ENCODE results near the gene KCNJ10. TPM values are rescaled to one million over a fixed set of nuclear protein-coding genes. Genes with fewer than 3 reads are reported as not detected.

Gene KCNJ10
- total and polyA plus RNA-seq, 4 experiments from 2014 or later, result 0.08 TPM; not detected in 3

DNA sequence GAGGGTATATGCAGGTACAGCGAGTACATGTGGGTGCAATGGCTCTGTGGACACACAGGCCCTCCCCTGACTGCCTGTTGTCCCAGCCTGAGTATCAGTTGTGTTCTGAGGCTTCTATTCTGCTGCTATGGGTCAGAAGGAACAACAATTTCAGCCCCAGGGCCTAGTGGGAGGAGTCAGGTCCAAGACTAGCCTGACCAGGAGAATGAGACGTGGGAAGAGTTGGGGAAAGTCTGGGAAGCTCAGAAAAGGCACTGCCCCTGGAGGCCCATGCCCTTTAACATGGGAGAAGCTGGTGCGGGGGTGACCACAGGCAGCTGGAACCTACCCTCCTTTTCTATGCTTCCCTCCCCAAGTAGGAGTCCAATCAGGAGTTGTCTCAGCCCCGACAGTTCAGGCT lies 20.8 kb upstream of the KCNJ10 start:
- ChIA-PET CTCF (ENCODE audit: partially characterized antibody) (interaction anchor here (1.2 kb wide), 1 partner anchor 9 kb away, joined by 4 read pairs; the partner anchor contains the start of gene KCNJ9), POLR2A (ENCODE audit: partially characterized antibody) (no interaction called here)
- no peaks in the 10 kb centered on the region for H3K9me3 ChIP-seq (ENCODE audit: control insufficient read depth in 1 of 2, low read length in 2 of 2)
- H3K4me3 Mint-ChIP-seq, result no peak overlapping the region
- peak overlapping the region in 1 of 7 donors; percentile 9 for H3K27ac Mint-ChIP-seq
- no peaks in the 10 kb centered on the region for H3K27me3 Mint-ChIP-seq
- no peak for DNase-seq
- H3K36me3 ChIP-seq (ENCODE audit: insufficient read depth, low read length), result peaks cover 38% of the 10 kb centered on the region
- no peaks in the 10 kb centered on the region for H3K9me3 Mint-ChIP-seq
- H3K27ac ChIP-seq (ENCODE audit: low read depth, low read length), result no peak overlapping the region
- peaks cover 2 to 25% (median 6%) of the 10 kb centered on the region in 4 donors for H3K4me1 Mint-ChIP-seq
- intact Hi-C loops (cut with micrococcal nuclease), result loop anchor here (10.0 kb wide), 1 partner anchor 1064 kb away; the partner anchor contains the start of genes UFC1 and USP21
- H3K27me3 ChIP-seq (ENCODE audit: insufficient read depth, low read length), result no peaks in the 10 kb centered on the region
- no peak overlapping the region for H3K4me3 ChIP-seq (ENCODE audit: low read length in 2 of 2)
- H3K36me3 Mint-ChIP-seq, result peaks cover 26 to 66% of the 10 kb centered on the region in 2 donors
- peaks cover 9% of the 10 kb centered on the region for H3K4me1 ChIP-seq (ENCODE audit: insufficient read depth, low read length)

- Mint-ChIP-seq H3K9me3 (no peaks in the 10 kb centered on the region), H3K36me3 (peaks cover 26 to 66% of the 10 kb centered on the region in 2 donors), H3K4me1 (peaks cover 7 to 27% (median 9%) of the 10 kb centered on the region in 4 donors), H3K27ac (no peak overlapping the region), H3K4me3 (no peak overlapping the region), H3K27me3 (no peaks in the 10 kb centered on the region)
- H3K4me1 ChIP-seq (ENCODE audit: insufficient read depth, low read length), result peaks cover 4% of the 10 kb centered on the region
- ChIA-PET POLR2A (ENCODE audit: partially characterized antibody) (interaction anchor here (1.3 kb wide), 1 partner anchor 11 kb away, joined by 4 read pairs; no protein-coding TSS in a partner anchor), CTCF (ENCODE audit: partially characterized antibody) (no interaction called here)
- H3K27ac ChIP-seq (ENCODE audit: low read depth, low read length), result no peak overlapping the region
- H3K27me3 ChIP-seq (ENCODE audit: insufficient read depth, low read length), result no peaks in the 10 kb centered on the region
- no peak overlapping the region for H3K4me3 ChIP-seq (ENCODE audit: low read length in 2 of 2)
- DNase-seq, result no peak
- intact Hi-C loops (cut with micrococcal nuclease), result loop anchor here (5.0 to 10.0 kb wide), 2 partner anchors 287 to 1065 kb away; partner anchors contain the start of genes UFC1 and USP21
- no peaks in the 10 kb centered on the region for H3K9me3 ChIP-seq (ENCODE audit: control insufficient read depth in 1 of 2, low read length in 2 of 2)
- H3K36me3 ChIP-seq (ENCODE audit: insufficient read depth, low read length), result peaks cover 38% of the 10 kb centered on the region
Measured at GRCh38 chr1:160089883-160090282, 19.9 kb upstream of the KCNJ10 start.

DNA sequence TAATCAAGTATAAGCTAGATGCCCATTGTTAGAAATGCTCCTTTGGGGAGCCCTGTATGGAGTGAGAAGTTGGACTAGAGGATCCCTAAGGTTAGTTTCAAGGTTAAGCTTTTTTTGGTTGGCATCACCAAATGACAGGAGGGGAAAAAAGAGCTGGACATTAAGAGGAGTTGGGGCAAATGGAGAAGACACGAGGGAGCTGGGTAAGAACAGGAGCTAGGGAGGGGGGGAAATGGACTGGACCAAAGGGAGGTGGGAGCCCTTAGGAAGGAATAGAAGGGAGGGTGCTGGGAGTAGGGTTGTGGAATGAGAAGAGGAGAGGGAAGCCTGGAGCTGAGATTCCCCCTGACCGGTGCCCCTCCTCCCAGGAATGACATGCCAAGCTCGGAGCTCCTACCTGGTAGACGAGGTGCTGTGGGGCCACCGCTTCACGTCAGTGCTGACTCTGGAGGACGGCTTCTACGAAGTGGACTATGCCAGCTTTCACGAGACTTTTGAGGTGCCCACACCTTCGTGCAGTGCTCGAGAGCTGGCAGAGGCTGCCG lies 17.2 kb upstream of the KCNJ10 start:
- peaks cover 6% of the 10 kb centered on the region for H3K27me3 ChIP-seq (ENCODE audit: insufficient read depth, low read length)
- H3K4me1 ChIP-seq (ENCODE audit: insufficient read depth, low read length), result peaks cover 3% of the 10 kb centered on the region
- no peak overlapping the region for H3K27ac ChIP-seq (ENCODE audit: low read depth, low read length)
- Mint-ChIP-seq H3K4me1 (peaks cover 8 to 28% (median 19%) of the 10 kb centered on the region in 4 donors), H3K36me3 (peaks cover 26 to 47% of the 10 kb centered on the region in 2 donors), H3K4me3 (no peak overlapping the region), H3K27ac (peak overlapping the region in 2 of 7 donors; percentile 18 to 85), H3K9me3 (no peaks in the 10 kb centered on the region), H3K27me3 (peaks cover 6 to 7% of the 10 kb centered on the region in 2 donors)
- ChIA-PET CTCF (ENCODE audit: partially characterized antibody) (interaction anchor here (0.8 to 11.9 kb wide), 12 partner anchors 9 to 289 kb away, joined by 3 to 141 read pairs (median 22); partner anchors contain the start of genes IGSF8 and PIGM), POLR2A (ENCODE audit: partially characterized antibody) (interaction anchor here (1.2 to 5.2 kb wide), 2 partner anchors 10 to 163 kb away, joined by 3 to 51 read pairs; partner anchors contain the start of gene IGSF8)
- peaks cover 18% of the 10 kb centered on the region for H3K36me3 ChIP-seq (ENCODE audit: insufficient read depth, low read length)
- no peak overlapping the region for H3K4me3 ChIP-seq (ENCODE audit: low read length in 2 of 2)
- no peak for DNase-seq
- intact Hi-C loops (cut with micrococcal nuclease), result loop anchor here (5.0 kb wide), 1 partner anchor 290 kb away; no protein-coding TSS in a partner anchor
- no peaks in the 10 kb centered on the region for H3K9me3 ChIP-seq (ENCODE audit: control insufficient read depth in 1 of 2, low read length in 2 of 2)

GRCh38 chr1:160086456-160086892 lies 16.5 kb upstream of the KCNJ10 start:
- H3K36me3 Mint-ChIP-seq, result peaks cover 21 to 44% of the 10 kb centered on the region in 2 donors

GRCh38 chr1:160085686-160086455 lies 15.9 kb upstream of the KCNJ10 start:
- CTCF ChIA-PET (ENCODE audit: partially characterized antibody), result interaction anchor here (0.5 to 11.9 kb wide), 33 partner anchors 9 to 291 kb away, joined by 3 to 141 read pairs (median 4); partner anchors contain the start of genes IGSF8, PEX19 and PIGM
- POLR2A ChIA-PET (ENCODE audit: partially characterized antibody), result interaction anchor here (5.2 kb wide), 1 partner anchor 11 kb away, joined by 51 read pairs; the partner anchor contains the start of gene IGSF8
- peak overlapping the region in 3 of 8 donors; percentile 6 to 70 (median 45) for H3K4me3 Mint-ChIP-seq

More at GRCh38 chr1:160086456-160086892, 16.5 kb upstream of the KCNJ10 start:
- DNase-seq, result no peak
- H3K9me3 Mint-ChIP-seq, result no peaks in the 10 kb centered on the region
- Histone ChIP-seq H3K4me3 (ENCODE audit: low read length in 2 of 2) (no peak overlapping the region), H3K36me3 (ENCODE audit: insufficient read depth, low read length) (peaks cover 11% of the 10 kb centered on the region), H3K4me1 (ENCODE audit: insufficient read depth, low read length) (peaks cover 3% of the 10 kb centered on the region), H3K27me3 (ENCODE audit: insufficient read depth, low read length) (peaks cover 12% of the 10 kb centered on the region), H3K9me3 (ENCODE audit: control insufficient read depth in 1 of 2, low read length in 2 of 2) (no peaks in the 10 kb centered on the region), H3K27ac (ENCODE audit: low read depth, low read length) (no peak overlapping the region)
- ChIA-PET CTCF (ENCODE audit: partially characterized antibody) (interaction anchor here (0.8 to 11.9 kb wide), 16 partner anchors 9 to 290 kb away, joined by 3 to 141 read pairs (median 16); partner anchors contain the start of genes IGSF8 and PIGM), POLR2A (ENCODE audit: partially characterized antibody) (interaction anchor here (1.2 to 5.2 kb wide), 2 partner anchors 11 to 162 kb away, joined by 3 to 51 read pairs; partner anchors contain the start of gene IGSF8)
- peaks cover 12 to 13% of the 10 kb centered on the region in 2 donors for H3K27me3 Mint-ChIP-seq
- intact Hi-C loops (cut with micrococcal nuclease), result loop anchor here (5.0 kb wide), 1 partner anchor 291 kb away; no protein-coding TSS in a partner anchor
- H3K4me1 Mint-ChIP-seq, result peaks cover 8 to 28% (median 19%) of the 10 kb centered on the region in 4 donors
- peak overlapping the region in 4 of 7 donors; percentile 8 to 85 (median 69) for H3K27ac Mint-ChIP-seq
- no peak overlapping the region for H3K4me3 Mint-ChIP-seq

GRCh38 chr1:160084771-160085321 lies 14.9 kb upstream of the KCNJ10 start:
- H3K4me1 Mint-ChIP-seq, result peaks cover 8 to 28% (median 18%) of the 10 kb centered on the region in 4 donors
- DNase-seq, result no peak

More at GRCh38 chr1:160085686-160086455, 15.9 kb upstream of the KCNJ10 start:
- Histone ChIP-seq H3K4me3 (ENCODE audit: low read length in 2 of 2) (no peak overlapping the region), H3K9me3 (ENCODE audit: control insufficient read depth in 1 of 2, low read length in 2 of 2) (no peaks in the 10 kb centered on the region), H3K36me3 (ENCODE audit: insufficient read depth, low read length) (peaks cover 5% of the 10 kb centered on the region), H3K4me1 (ENCODE audit: insufficient read depth, low read length) (peaks cover 3% of the 10 kb centered on the region), H3K27me3 (ENCODE audit: insufficient read depth, low read length) (peaks cover 18% of the 10 kb centered on the region), H3K27ac (ENCODE audit: low read depth, low read length) (no peak overlapping the region)
- no peaks in the 10 kb centered on the region for H3K9me3 Mint-ChIP-seq
- H3K27me3 Mint-ChIP-seq, result peaks cover 16 to 18% of the 10 kb centered on the region in 2 donors
- H3K4me1 Mint-ChIP-seq, result peaks cover 8 to 28% (median 19%) of the 10 kb centered on the region in 4 donors
- intact Hi-C loops (cut with micrococcal nuclease), result loop anchor here (1.0 to 5.0 kb wide), 4 partner anchors 12 to 291 kb away; partner anchors contain the start of gene IGSF8
- DNase-seq, result peak; percentile 66 to 68 (median 67)
- peak overlapping the region in 6 of 7 donors; percentile 51 to 88 (median 78) for H3K27ac Mint-ChIP-seq
- peaks cover 21 to 39% of the 10 kb centered on the region in 2 donors for H3K36me3 Mint-ChIP-seq

More at GRCh38 chr1:160084771-160085321, 14.9 kb upstream of the KCNJ10 start:
- no peaks in the 10 kb centered on the region for H3K9me3 Mint-ChIP-seq
- H3K36me3 Mint-ChIP-seq, result peaks cover 21 to 29% of the 10 kb centered on the region in 2 donors
- no peak overlapping the region for H3K27ac ChIP-seq (ENCODE audit: low read depth, low read length)
- peaks cover 27% of the 10 kb centered on the region for H3K27me3 ChIP-seq (ENCODE audit: insufficient read depth, low read length)
- H3K27ac Mint-ChIP-seq, result peak overlapping the region in 2 of 7 donors; percentile 13 to 71
- H3K27me3 Mint-ChIP-seq, result peaks cover 27 to 28% of the 10 kb centered on the region in 2 donors
- H3K9me3 ChIP-seq (ENCODE audit: control insufficient read depth in 1 of 2, low read length in 2 of 2), result no peaks in the 10 kb centered on the region
- ChIA-PET POLR2A (ENCODE audit: partially characterized antibody) (interaction anchor here (5.2 kb wide), 1 partner anchor 12 kb away, joined by 51 read pairs; the partner anchor contains the start of gene IGSF8), CTCF (ENCODE audit: partially characterized antibody) (interaction anchor here (0.8 to 11.9 kb wide), 26 partner anchors 12 to 292 kb away, joined by 3 to 141 read pairs (median 4); partner anchors contain the start of genes IGSF8, PEX19 and PIGM)
- intact Hi-C loops (cut with micrococcal nuclease), result loop anchor here (1.0 to 5.0 kb wide), 5 partner anchors 13 to 292 kb away; partner anchors contain the start of gene IGSF8
- H3K36me3 ChIP-seq (ENCODE audit: insufficient read depth, low read length), result no peaks in the 10 kb centered on the region
- peaks cover 3% of the 10 kb centered on the region for H3K4me1 ChIP-seq (ENCODE audit: insufficient read depth, low read length)
- no peak overlapping the region for H3K4me3 ChIP-seq (ENCODE audit: low read length in 2 of 2)
- H3K4me3 Mint-ChIP-seq, result peak overlapping the region in 1 of 8 donors; percentile 51

All from CD4-positive, alpha-beta memory T cell (primary cell).